ENCODE measurements around the gene PUS10. TPM values are rescaled to one million over a fixed set of nuclear protein-coding genes. Genes with fewer than 3 reads are reported as not detected.
"Not testable (repeated sequence)": the region's sequence is repeated elsewhere in the genome, so short reads cannot be mapped to it uniquely, and the experiment has no call there.

PUS10 gene, protein sequence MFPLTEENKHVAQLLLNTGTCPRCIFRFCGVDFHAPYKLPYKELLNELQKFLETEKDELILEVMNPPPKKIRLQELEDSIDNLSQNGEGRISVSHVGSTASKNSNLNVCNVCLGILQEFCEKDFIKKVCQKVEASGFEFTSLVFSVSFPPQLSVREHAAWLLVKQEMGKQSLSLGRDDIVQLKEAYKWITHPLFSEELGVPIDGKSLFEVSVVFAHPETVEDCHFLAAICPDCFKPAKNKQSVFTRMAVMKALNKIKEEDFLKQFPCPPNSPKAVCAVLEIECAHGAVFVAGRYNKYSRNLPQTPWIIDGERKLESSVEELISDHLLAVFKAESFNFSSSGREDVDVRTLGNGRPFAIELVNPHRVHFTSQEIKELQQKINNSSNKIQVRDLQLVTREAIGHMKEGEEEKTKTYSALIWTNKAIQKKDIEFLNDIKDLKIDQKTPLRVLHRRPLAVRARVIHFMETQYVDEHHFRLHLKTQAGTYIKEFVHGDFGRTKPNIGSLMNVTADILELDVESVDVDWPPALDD
- total RNA-seq, result 1 to 10 TPM; 4.5 TPM
- long read RNA-seq, donor 1, partial matches to known transcripts, result 0 of 3 reads
- long read RNA-seq, donor 1, other reads (novel, unspliced or antisense), result 2 of 3 reads
- long read RNA-seq, donor 2, partial matches to known transcripts, result 0 of 3 reads
- long read RNA-seq, donor 2, other reads (novel, unspliced or antisense), result 3 of 3 reads

DNA sequence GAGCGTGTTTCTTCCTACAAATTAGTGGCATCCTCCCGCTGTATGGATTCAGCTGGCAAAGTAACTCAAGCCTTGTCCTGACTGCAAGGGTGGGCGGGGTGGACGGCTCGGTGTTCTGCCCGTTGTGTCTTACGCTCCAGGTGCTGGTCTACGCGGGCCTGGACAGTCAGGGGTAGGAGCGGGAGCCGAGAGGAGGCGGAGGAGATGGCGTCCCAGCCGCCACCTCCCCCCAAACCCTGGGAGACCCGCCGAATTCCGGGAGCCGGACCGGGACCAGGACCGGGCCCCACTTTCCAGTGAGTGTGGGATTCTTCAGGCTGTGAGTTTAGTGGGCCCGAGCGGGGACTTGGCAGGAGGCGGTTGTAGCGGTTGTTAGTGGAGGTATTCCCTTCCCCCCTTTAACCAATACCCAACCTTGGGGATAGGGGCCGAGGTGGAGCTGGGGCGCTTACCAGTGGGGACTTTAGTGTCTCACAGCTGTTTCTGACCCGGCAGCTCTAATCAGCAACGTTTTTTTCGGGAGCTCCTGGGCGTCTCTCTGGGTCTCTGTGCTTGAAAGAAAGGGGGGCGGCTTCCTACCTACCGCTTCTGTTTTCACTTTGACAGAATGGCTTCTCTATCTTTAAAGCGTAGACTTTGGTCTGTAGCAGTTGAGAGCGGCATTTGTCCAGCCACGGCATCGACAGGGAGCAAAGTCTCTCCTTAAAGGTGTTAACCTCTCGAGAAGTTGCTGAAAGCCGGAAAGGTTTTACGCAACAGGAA is at the start of gene PUS10, which contains the start of gene PEX13:
PUS10 (minus strand) TSS at position 700 of the 762 bp plus-strand sequence. CDS start 6,365 bp downstream, outside the sequence.
PEX13 (plus strand) TSS at position 165 of the 762 bp plus-strand sequence; CDS start at position 205, 40 bp downstream.
- intact Hi-C loops (cut with DNase I), result no loop called here
- DNase-seq (ENCODE audit: low spot score), result peak; percentile 90

DNA sequence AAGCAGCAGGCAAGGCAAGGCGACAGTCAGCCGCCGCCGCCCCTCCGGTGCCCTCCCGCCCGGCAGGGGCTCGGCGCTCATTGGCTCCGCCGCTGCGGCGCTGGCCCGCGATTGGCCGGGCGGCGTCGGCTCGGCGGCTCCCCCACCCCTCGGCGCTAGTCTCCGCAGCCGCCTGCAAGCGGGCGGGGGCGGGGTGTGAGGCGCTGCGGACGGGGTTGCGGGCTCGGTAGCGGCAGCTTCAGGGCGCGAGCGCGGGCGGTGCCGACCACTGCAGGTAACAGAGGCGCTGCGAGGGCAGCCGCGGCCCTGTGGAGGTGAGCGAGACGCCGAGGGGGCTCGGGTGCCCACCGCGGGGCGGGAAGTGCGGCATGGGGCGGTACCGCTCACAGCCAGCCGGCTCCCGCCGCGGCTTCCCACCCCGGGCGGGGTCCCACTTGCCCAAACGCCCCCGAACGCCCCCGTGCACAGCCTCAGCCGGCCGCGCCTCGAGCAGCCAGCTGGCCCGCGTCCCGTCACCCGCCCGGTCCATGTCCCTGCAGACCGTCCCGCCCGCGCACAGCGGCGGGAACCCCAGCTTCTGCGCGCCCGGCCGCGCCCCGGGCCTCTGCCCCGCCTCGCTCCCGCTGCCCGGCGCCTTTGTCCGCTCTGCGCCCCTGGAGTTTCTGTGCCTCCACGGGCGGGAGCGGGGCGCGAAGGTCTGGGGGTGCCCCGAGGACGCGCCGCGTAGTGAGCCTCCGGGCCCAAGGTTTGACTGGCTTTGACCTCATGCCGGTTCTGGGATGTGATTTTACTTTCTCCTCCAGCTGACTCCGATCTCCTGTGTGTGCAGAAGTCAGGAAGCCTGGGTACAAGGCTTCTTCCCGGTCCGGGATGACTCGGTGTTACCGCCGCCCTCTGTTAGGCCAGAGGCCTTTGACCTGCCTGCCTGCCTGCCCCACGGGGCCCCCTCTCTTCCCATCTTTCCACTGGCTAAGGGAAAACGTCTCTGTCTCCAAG is 48.0 kb upstream of the PUS10 start, which contains the start of gene SANBR:
SANBR (plus strand) TSS at position 158 of the 996 bp plus-strand sequence. CDS start 4,480 bp downstream, outside the sequence.
- intact Hi-C loops (cut with DNase I), result no loop called here
- DNase-seq (ENCODE audit: low spot score), result peak; percentile 94

DNA sequence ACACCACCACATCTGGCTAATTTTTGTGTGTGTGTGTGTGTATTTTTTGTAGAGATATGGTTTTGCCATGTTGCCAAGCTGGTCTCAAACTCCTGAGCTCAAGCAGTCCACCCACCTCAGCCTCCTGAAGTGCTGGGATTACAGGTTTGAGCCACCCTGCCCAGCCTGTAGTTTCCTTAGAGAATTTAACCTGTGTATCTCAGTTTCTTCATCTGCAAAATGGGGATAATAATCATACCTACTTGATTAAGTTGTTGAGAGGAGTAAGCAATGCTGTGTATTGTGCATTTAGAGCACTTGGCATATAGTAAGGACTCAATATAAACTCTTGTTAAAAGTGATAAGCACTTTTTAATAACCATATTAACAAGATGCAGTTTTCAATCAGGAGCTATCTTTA is 41.3 kb upstream of the PUS10 start:
- intact Hi-C loops (cut with DNase I), result no loop called here
- DNase-seq (ENCODE audit: low spot score), result no peak

DNA sequence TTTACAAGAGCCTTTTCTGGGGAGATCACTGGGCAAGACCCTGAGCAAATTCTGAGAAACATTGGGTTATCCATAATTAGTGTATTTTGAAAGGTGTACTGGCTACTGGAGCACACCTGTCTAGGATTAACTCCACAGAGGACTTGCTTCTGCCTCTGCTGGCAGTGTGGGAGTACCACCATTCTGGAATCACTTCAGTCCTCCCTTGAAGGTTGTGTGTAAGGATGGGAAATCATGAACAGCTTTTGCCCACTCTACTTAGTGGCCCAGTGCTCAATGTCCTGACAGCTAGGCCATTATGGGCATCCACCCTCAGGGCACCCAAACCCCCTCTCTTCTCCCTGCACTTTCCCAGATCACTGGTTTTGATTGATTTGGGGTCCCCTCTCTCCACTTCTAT is 39.5 kb upstream of the PUS10 start:
- intact Hi-C loops (cut with DNase I), result no loop called here
- no peak for DNase-seq (ENCODE audit: low spot score)

DNA sequence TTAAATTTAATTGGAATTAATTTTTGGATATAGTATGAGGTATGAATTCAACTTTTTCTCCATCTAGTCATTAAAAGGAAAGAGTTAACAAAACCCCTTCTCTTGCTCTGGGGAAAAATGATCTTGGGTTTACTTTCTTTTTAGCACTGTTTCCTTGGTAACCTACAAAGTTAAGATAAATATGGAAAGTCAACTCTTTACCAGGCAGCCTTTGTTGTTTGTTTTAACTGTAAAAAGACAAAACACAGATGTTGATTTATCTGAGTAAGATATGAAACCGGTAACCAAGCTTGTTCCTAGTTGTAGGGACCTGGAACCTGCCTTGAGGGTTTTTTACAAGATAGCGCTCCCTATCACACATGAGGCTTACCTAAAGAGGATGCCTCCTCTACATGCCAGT is 37.5 kb upstream of the PUS10 start:
- intact Hi-C loops (cut with DNase I), result no loop called here
- DNase-seq (ENCODE audit: low spot score), result no peak

DNA sequence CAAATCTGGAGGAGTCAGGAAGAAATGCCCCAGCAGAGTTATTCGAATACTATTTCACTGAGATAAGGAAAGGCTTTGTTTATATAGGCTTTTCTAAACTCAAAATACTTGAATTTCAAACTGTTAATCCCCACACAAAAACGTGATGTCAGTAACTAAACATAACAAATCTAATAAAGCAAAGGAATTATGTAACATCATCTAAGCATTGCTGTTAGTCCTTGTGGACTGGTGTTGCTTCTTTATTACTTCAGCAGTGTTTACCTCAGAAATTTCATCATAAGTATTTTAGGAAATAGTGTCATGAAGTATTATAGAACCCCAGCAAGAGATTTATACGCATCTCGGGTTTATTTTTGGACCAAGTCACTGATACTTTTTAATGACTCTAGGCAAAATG is 27.9 kb upstream of the PUS10 start:
- intact Hi-C loops (cut with DNase I), result no loop called here
- no peak for DNase-seq (ENCODE audit: low spot score)

DNA sequence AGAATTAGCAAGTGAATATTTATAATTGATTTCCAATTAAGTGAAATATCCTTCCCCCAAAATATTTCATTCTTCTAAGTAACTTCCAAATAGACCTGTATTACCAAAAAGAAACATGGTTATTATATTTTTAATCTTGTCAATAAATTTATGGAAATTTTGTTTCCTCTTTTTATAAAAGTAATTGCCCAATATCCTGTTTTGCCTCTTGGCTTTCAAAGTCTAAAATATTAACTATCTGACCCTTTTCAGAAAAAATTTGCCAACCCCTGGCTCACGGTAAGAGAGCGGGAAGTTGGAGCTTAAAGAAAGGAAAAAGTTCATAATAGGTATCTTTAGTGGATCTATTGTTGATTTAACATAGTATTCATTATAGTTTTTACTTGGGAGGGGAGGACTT is 27.2 kb upstream of the PUS10 start:
- intact Hi-C loops (cut with DNase I), result no loop called here
- no peak for DNase-seq (ENCODE audit: low spot score)

DNA sequence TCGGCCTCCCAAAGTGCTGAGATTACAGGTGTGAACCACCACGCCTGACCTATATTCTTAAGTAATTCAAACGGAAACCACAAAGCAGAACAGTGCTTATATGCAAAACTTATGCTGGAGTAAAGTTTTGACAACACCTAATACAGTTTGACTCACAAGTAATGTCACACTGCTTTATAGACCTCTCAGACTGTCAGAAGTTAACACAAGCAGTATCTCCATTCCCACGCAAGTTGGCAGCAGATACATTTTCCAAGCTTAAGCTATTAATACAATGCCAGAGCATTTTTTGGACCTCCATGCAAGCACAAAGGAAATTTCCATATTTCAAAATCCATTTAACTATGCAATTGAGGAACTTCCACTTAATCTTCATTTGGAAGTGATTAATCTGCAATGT is 26.6 kb upstream of the PUS10 start:
- DNase-seq (ENCODE audit: low spot score), result no peak
- intact Hi-C loops (cut with DNase I), result no loop called here

DNA sequence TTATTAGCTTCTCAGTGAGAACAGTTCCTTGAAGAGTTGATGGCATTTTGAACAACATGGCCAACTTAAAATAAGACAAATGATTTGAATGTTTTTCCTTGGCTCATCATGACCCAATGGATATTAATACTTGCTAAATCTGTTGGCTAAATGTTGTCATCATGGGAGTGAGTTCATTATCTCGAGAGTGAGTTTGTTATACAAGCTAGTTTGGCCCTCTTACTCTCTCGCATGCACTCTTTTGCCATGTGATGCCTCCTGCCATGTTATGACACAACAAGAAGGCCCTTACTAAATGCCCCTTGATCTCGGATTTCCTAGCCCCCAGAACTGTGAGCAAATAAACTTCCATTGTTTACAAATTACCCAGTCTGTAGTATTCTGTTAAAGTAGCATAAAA is 24.8 kb upstream of the PUS10 start:
- intact Hi-C loops (cut with DNase I), result no loop called here

DNA sequence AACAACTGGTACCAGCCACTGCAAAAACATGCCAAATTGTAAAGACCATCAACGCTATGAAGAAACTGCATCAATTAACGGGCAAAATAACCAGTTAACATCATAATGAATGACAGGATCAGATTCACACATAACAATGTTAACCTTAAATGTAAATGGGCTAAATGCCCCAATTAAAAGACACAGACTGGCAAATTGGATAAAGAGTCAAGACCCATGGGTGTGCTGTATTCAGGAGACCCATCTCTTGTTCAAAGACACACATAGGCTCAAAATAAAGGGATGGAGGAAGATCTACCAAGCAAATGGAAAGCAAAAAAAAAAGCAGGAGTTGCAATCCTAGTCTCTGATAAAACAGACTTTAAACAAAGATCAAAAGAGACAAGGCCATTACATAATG is 18.6 kb upstream of the PUS10 start:
- DNase-seq (ENCODE audit: low spot score); intact Hi-C loops (cut with DNase I): not testable (repeated sequence)

More for the DNA sequence above, 24.8 kb upstream of the PUS10 start:
- no peak for DNase-seq (ENCODE audit: low spot score)

DNA sequence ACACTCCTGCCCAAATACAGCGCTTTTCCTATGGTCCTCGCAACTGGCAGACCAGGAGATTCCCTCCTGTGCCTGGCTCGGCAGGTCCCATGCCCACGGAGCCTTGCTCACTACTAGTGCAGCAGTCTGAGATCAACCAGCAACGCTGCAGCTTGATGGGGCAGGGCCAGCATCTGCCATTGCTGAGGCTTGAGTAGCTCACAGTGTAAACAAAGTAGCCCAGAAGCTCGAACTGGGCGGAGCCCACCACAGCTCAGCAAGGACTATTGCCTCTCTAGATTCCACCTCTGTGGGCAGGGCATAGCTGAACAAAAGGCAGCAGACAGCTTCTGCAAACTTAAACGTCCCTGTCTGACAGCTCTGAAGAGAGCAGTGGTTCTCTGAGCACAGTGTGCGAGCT is 16.5 kb upstream of the PUS10 start:
- DNase-seq (ENCODE audit: low spot score); intact Hi-C loops (cut with DNase I): not testable (repeated sequence)

DNA sequence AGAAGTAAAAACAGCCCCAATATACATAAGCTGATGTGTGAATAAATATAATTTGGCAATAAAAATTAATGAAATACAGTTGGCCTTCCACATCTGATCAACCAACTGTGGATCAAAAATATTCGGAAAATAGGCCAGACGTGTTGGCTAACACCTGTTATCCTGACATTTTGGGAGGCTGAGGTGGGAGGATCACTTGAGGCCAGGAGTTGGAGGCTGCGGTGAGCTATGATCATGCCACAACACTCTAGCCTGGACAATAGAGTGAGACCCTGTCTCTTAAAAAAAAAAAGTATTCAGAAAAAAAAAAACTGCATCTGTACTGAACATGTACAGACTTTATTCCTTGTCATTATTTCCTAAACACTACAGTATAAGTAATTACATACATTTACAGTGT is 11.5 kb upstream of the PUS10 start:
- intact Hi-C loops (cut with DNase I), result no loop called here
- no peak for DNase-seq (ENCODE audit: low spot score)

DNA sequence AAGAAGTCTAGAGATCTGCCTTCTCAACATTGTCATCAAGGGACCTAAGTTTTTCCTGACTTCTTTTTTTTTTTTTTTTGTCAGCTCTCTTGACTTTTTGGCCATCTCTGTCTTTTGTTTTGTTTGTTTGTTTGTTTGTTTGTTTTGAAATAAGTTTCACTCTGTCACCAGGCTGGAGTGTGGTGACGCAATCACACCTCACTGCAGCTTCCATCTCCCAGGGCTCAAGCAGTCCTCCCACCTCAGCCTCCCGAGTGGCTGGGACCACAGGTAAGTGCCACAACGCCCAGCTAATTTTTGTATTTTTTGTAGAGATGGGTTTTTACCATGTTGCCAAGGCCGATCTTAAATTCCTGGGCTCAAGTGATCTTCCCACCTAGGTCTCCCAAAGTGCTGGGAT is 5.6 kb upstream of the PUS10 start:
- intact Hi-C loops (cut with DNase I), result no loop called here
- DNase-seq (ENCODE audit: low spot score), result no peak

DNA sequence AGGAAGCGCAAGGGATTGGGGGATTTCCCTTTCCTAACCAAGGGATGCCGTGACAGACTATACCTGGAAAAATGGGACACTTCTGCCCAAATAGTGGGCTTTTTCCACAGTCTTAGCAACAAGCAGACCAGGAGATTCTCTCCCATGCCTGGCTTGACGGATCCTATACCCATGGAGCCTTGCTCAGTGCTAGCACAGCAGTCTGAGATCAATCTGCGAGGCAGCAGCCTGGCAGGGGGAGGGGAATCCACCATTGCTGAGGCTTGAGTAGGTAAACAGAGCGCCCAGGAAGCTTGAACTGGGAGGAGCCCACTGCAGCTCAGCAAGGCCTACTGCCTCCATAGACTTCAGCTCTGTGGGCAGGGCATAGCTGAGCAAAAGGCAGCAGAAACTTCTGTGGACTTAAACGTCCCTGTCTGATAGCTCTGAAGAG is 3.2 kb upstream of the PUS10 start:
- intact Hi-C loops (cut with DNase I), result no loop called here
- DNase-seq (ENCODE audit: low spot score), result no peak

DNA sequence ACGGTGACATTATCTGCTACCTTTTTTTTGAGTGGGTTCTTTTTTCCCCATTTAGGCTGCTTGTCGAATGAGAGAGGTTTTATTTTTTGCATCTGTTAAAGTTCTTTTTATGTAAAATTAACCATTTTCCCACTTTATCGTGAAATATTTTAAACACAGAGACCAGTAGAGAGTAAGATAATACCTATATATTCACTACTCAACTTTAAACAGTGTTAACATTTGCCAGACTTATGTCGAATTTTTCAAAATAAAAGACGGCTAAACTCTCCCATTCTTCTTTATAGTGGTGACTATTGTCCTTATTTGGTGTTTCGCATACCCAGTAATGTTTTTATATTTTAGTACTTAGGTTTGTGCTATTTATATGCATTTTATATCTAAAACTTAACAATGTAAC is 743 bp upstream of the PUS10 start:
- DNase-seq (ENCODE audit: low spot score), result no peak
- intact Hi-C loops (cut with DNase I), result no loop called here

DNA sequence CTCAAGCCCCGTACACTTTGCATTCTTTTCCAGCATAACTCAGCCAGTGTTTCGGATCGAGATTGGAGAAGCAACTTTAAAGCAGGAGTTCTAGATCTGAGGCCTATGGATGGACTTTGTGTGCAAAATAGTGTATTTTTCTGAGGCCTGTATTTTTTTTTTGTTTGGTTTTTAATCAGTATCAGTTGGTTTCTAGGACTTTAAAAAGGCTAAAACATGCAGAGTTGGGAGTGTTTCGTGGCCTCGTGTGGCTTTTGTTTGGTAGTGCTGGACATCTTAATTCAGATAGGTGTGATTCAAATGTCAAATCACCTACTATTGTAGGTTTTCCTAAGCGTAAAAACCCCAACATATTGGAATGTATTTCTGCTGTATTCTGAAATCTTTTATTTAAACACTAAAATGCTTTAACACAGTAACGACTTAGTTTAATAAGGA is 282 bp upstream of the PUS10 start:
- DNase-seq (ENCODE audit: low spot score), result no peak

DNA sequence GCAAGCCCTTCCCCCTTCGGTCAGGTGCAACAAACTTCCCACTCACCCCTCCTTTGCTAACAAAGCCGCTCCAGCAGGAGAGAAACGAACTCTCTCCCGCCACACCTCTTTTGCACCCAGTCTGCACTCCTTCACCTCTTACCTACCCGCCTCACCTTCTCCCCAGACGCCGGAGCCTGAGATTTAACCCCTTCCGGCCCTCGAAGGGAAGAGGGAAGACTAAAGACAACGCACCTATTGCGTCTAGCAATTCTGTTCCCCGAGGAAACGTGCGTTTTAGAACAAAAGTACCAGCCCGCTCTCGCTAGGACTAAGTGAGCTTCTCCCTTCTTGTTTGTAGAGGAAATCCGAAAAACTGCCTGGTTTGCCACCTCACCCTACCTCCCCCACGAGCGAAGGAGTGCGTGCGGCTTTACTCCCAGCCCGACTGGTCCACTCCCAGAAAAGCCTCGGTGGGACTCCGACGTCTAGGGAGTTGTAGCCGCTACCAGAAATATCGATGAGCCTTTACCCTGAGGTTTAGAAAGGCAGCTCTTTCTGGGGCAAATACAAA is 976 bp downstream of the PUS10 start:
- DNase-seq (ENCODE audit: low spot score), result no peak
- intact Hi-C loops (cut with DNase I), result no loop called here

More for the DNA sequence above, 282 bp upstream of the PUS10 start:
- intact Hi-C loops (cut with DNase I), result no loop called here

DNA sequence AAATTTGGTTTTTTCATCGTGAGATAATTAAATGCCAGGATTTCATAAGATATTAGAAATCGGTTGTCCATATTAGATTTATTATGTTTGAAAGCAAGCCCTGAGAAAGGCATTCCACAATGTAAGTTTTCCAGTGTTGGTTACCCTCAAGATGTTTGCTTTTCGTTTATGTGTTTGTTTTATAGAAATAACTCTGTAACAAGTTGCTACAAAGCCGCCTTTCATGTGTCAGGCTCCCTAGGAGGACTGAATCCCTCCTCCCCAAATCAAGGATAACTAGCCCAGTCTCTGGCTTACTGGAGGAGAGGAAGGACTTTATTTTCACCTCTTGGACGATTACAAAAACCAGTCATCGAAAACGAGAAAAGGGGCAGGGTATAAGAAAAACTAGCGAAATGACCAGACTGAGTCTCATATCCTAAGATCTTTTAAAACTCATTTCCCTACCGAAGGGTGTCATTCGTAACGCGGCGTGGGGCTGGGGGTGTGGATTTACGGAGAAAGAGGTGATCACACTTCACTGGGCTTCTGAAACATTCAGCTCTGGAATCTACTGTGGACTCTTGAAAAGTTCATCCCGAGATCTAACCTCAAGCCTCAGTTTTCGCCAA is 1.6 kb downstream of the PUS10 start:
- intact Hi-C loops (cut with DNase I), result no loop called here
- DNase-seq (ENCODE audit: low spot score), result no peak
